ENCODE measurements around the gene SLIT1.
"Not testable (repeated sequence)": the region's sequence is repeated elsewhere in the genome, so short reads cannot be mapped to it uniquely, and the experiment has no call there.

The SLIT1 gene

GRCh38 chr10:97083228-97083829 is 102.4 kb downstream of the SLIT1 start:
- Histone ChIP-seq H3K27ac (ENCODE audit: low read length) (no peak overlapping the region), H3K27me3 (ENCODE audit: control insufficient read depth in 1 of 2, insufficient read depth in 2 of 2, low read length in 2 of 2) (peaks cover 11 to 21% of the 10 kb centered on the region in 2 donors), H3K36me3 (ENCODE audit: control insufficient read depth in 2 of 2, insufficient read depth in 2 of 2, low read length in 2 of 2) (no peaks in the 10 kb centered on the region), H3K9me3 (ENCODE audit: control insufficient read depth in 2 of 2, low read length in 2 of 2) (no peaks in the 10 kb centered on the region), H3K4me3 (ENCODE audit: low read length in 2 of 2) (no peak overlapping the region), H3K9ac (ENCODE audit: low read length in 2 of 2) (no peak overlapping the region), H3K4me1 (ENCODE audit: control insufficient read depth, insufficient read depth, low read length) (no peaks in the 10 kb centered on the region)

- not testable (repeated sequence) for H3K36me3 ChIP-seq (ENCODE audit: control insufficient read depth in 2 of 2, insufficient read depth in 2 of 2, low read length in 2 of 2); H3K27ac ChIP-seq (ENCODE audit: low read length); H3K4me3 ChIP-seq (ENCODE audit: low read length in 2 of 2); H3K4me1 ChIP-seq (ENCODE audit: control insufficient read depth, insufficient read depth, low read length); H3K9me3 ChIP-seq (ENCODE audit: control insufficient read depth in 2 of 2, low read length in 2 of 2); H3K9ac ChIP-seq (ENCODE audit: low read length in 2 of 2)
- H3K27me3 ChIP-seq (ENCODE audit: control insufficient read depth in 1 of 2, insufficient read depth in 2 of 2, low read length in 2 of 2) = peaks cover 5 to 18% of the 10 kb centered on the region in 2 donors
Observed at GRCh38 chr10:97082575-97082974, 103.2 kb downstream of the SLIT1 start.

- Histone ChIP-seq H3K36me3 (ENCODE audit: control insufficient read depth in 2 of 2, insufficient read depth in 2 of 2, low read length in 2 of 2) (no peaks in the 10 kb centered on the region), H3K9me3 (ENCODE audit: control insufficient read depth in 2 of 2, low read length in 2 of 2) (no peaks in the 10 kb centered on the region), H3K27me3 (ENCODE audit: control insufficient read depth in 1 of 2, insufficient read depth in 2 of 2, low read length in 2 of 2) (peaks cover 3 to 17% of the 10 kb centered on the region in 2 donors)
Observed at GRCh38 chr10:97081621-97082235, 104.0 kb downstream of the SLIT1 start.

GRCh38 chr10:97080051-97080776 is 105.5 kb downstream of the SLIT1 start:
- peaks cover 3 to 19% of the 10 kb centered on the region in 2 donors for H3K27me3 ChIP-seq (ENCODE audit: control insufficient read depth in 1 of 2, insufficient read depth in 2 of 2, low read length in 2 of 2)
- no peak overlapping the region for H3K4me3 ChIP-seq (ENCODE audit: low read length in 2 of 2)
- no peak overlapping the region for H3K9ac ChIP-seq (ENCODE audit: low read length in 2 of 2)
- no peaks in the 10 kb centered on the region for H3K36me3 ChIP-seq (ENCODE audit: control insufficient read depth in 2 of 2, insufficient read depth in 2 of 2, low read length in 2 of 2)
- no peaks in the 10 kb centered on the region for H3K9me3 ChIP-seq (ENCODE audit: control insufficient read depth in 2 of 2, low read length in 2 of 2)
- H3K27ac ChIP-seq (ENCODE audit: low read length) = no peak overlapping the region
- no peaks in the 10 kb centered on the region for H3K4me1 ChIP-seq (ENCODE audit: control insufficient read depth, insufficient read depth, low read length)

More at GRCh38 chr10:97081621-97082235, 104.0 kb downstream of the SLIT1 start:
- no peak overlapping the region for H3K4me3 ChIP-seq (ENCODE audit: low read length in 2 of 2)
- H3K27ac ChIP-seq (ENCODE audit: low read length) = no peak overlapping the region
- H3K9ac ChIP-seq (ENCODE audit: low read length in 2 of 2) = no peak overlapping the region
- no peaks in the 10 kb centered on the region for H3K4me1 ChIP-seq (ENCODE audit: control insufficient read depth, insufficient read depth, low read length)

GRCh38 chr10:97079448-97079847 is 106.3 kb downstream of the SLIT1 start:
- Histone ChIP-seq H3K27me3 (ENCODE audit: control insufficient read depth in 1 of 2, insufficient read depth in 2 of 2, low read length in 2 of 2) (peaks cover 3 to 19% of the 10 kb centered on the region in 2 donors), H3K4me1 (ENCODE audit: control insufficient read depth, insufficient read depth, low read length) (no peaks in the 10 kb centered on the region), H3K9ac (ENCODE audit: low read length in 2 of 2) (no peak overlapping the region), H3K36me3 (ENCODE audit: control insufficient read depth in 2 of 2, insufficient read depth in 2 of 2, low read length in 2 of 2) (no peaks in the 10 kb centered on the region), H3K9me3 (ENCODE audit: control insufficient read depth in 2 of 2, low read length in 2 of 2) (no peaks in the 10 kb centered on the region), H3K27ac (ENCODE audit: low read length) (no peak overlapping the region), H3K4me3 (ENCODE audit: low read length in 2 of 2) (no peak overlapping the region)

GRCh38 chr10:97078938-97079445 is 106.8 kb downstream of the SLIT1 start:
- no peaks in the 10 kb centered on the region for H3K4me1 ChIP-seq (ENCODE audit: control insufficient read depth, insufficient read depth, low read length)
- no peak overlapping the region for H3K9ac ChIP-seq (ENCODE audit: low read length in 2 of 2)
- no peak overlapping the region for H3K27ac ChIP-seq (ENCODE audit: low read length)
- H3K36me3 ChIP-seq (ENCODE audit: control insufficient read depth in 2 of 2, insufficient read depth in 2 of 2, low read length in 2 of 2) = no peaks in the 10 kb centered on the region
- no peaks in the 10 kb centered on the region for H3K9me3 ChIP-seq (ENCODE audit: control insufficient read depth in 2 of 2, low read length in 2 of 2)
- H3K27me3 ChIP-seq (ENCODE audit: control insufficient read depth in 1 of 2, insufficient read depth in 2 of 2, low read length in 2 of 2) = peaks cover 3 to 15% of the 10 kb centered on the region in 2 donors
- no peak overlapping the region for H3K4me3 ChIP-seq (ENCODE audit: low read length in 2 of 2)

- Histone ChIP-seq H3K4me1 (ENCODE audit: control insufficient read depth, insufficient read depth, low read length) (no peaks in the 10 kb centered on the region), H3K9ac (ENCODE audit: low read length in 2 of 2) (no peak overlapping the region), H3K36me3 (ENCODE audit: control insufficient read depth in 2 of 2, insufficient read depth in 2 of 2, low read length in 2 of 2) (no peaks in the 10 kb centered on the region), H3K4me3 (ENCODE audit: low read length in 2 of 2) (no peak overlapping the region), H3K27ac (ENCODE audit: low read length) (no peak overlapping the region), H3K9me3 (ENCODE audit: control insufficient read depth in 2 of 2, low read length in 2 of 2) (no peaks in the 10 kb centered on the region), H3K27me3 (ENCODE audit: control insufficient read depth in 1 of 2, insufficient read depth in 2 of 2, low read length in 2 of 2) (peaks cover 7 to 18% of the 10 kb centered on the region in 2 donors)
Observed at GRCh38 chr10:97078261-97078937, 107.4 kb downstream of the SLIT1 start.

- H3K27me3 ChIP-seq (ENCODE audit: control insufficient read depth in 1 of 2, insufficient read depth in 2 of 2, low read length in 2 of 2) = peaks cover 17 to 25% of the 10 kb centered on the region in 2 donors
- no peaks in the 10 kb centered on the region for H3K4me1 ChIP-seq (ENCODE audit: control insufficient read depth, insufficient read depth, low read length)
- no peaks in the 10 kb centered on the region for H3K9me3 ChIP-seq (ENCODE audit: control insufficient read depth in 2 of 2, low read length in 2 of 2)
- H3K4me3 ChIP-seq (ENCODE audit: low read length in 2 of 2) = no peak overlapping the region
- H3K9ac ChIP-seq (ENCODE audit: low read length in 2 of 2) = no peak overlapping the region
- no peak overlapping the region for H3K27ac ChIP-seq (ENCODE audit: low read length)
- H3K36me3 ChIP-seq (ENCODE audit: control insufficient read depth in 2 of 2, insufficient read depth in 2 of 2, low read length in 2 of 2) = no peaks in the 10 kb centered on the region
Observed at GRCh38 chr10:97076781-97077180, 109.0 kb downstream of the SLIT1 start.

- Histone ChIP-seq H3K4me1 (ENCODE audit: control insufficient read depth, insufficient read depth, low read length) (no peaks in the 10 kb centered on the region), H3K4me3 (ENCODE audit: low read length in 2 of 2) (no peak overlapping the region), H3K9me3 (ENCODE audit: control insufficient read depth in 2 of 2, low read length in 2 of 2) (no peaks in the 10 kb centered on the region), H3K9ac (ENCODE audit: low read length in 2 of 2) (no peak overlapping the region), H3K27ac (ENCODE audit: low read length) (no peak overlapping the region), H3K27me3 (ENCODE audit: control insufficient read depth in 1 of 2, insufficient read depth in 2 of 2, low read length in 2 of 2) (peaks cover 15 to 22% of the 10 kb centered on the region in 2 donors), H3K36me3 (ENCODE audit: control insufficient read depth in 2 of 2, insufficient read depth in 2 of 2, low read length in 2 of 2) (no peaks in the 10 kb centered on the region)
Observed at GRCh38 chr10:97075961-97076525, 109.7 kb downstream of the SLIT1 start.

GRCh38 chr10:97075421-97075820 is 110.3 kb downstream of the SLIT1 start:
- no peaks in the 10 kb centered on the region for H3K4me1 ChIP-seq (ENCODE audit: control insufficient read depth, insufficient read depth, low read length)
- H3K9me3 ChIP-seq (ENCODE audit: control insufficient read depth in 2 of 2, low read length in 2 of 2) = no peaks in the 10 kb centered on the region
- no peak overlapping the region for H3K4me3 ChIP-seq (ENCODE audit: low read length in 2 of 2)
- H3K36me3 ChIP-seq (ENCODE audit: control insufficient read depth in 2 of 2, insufficient read depth in 2 of 2, low read length in 2 of 2) = no peaks in the 10 kb centered on the region
- no peak overlapping the region for H3K9ac ChIP-seq (ENCODE audit: low read length in 2 of 2)
- H3K27ac ChIP-seq (ENCODE audit: low read length) = no peak overlapping the region
- peaks cover 14 to 22% of the 10 kb centered on the region in 2 donors for H3K27me3 ChIP-seq (ENCODE audit: control insufficient read depth in 1 of 2, insufficient read depth in 2 of 2, low read length in 2 of 2)

All from stomach smooth muscle (tissue), 2 donors.